IMR-90 (cell line): ENCODE data around the gene DPH6. TPM values are rescaled to one million over a fixed set of nuclear protein-coding genes. Genes with fewer than 3 reads are reported as not detected.

Experiments
- ATAC-seq: fragments of 200-7000 bp; cut with Tn5 transposase; 2 replicates; pipeline ENCODE4 v1.9.1; 2020; ENCODE audit warnings: low read depth, mild to moderate bottlenecking, moderate library complexity
- BruUV-seq: library from RNA; stranded (reverse); fragments of 400-500 nt; replicated peaks from 2 replicates; lab custom pipeline; 2021; lab: Mats Ljungman, UMichigan
- CTCF ChIA-PET: fragments of 300-600 bp; formaldehyde crosslinking; extraction: SDS; loops from one replicate; lab custom pipeline; 2021; ENCODE audit warnings: antibody characterized with exemption; lab: Yijun Ruan, JAX
- POLR2A ChIA-PET: fragments of 300-600 bp; sonication (Branson Sonifier 250); formaldehyde crosslinking; loops from one replicate; lab custom pipeline; 2022; ENCODE audit warnings: antibody characterized with exemption; ENCODE audit not compliant: unreplicated experiment; lab: Charles Lee
- DNase-seq: peaks from one replicate; pipeline ENCODE4 v3.0.0; 2013
- H2AFZ ChIP-seq: replicated peaks from 2 replicates; pipeline ENCODE3; 2013; ENCODE audit warnings: low read length, mild to moderate bottlenecking; ENCODE audit not compliant: poor library complexity
- H2AK5ac ChIP-seq: 2 replicates; pipeline ENCODE4 v1.6.1; 2013; ENCODE audit warnings: low read depth, low read length, inconsistent platforms
- H2AK9ac ChIP-seq: replicated peaks from 2 replicates; pipeline ENCODE3; 2013; ENCODE audit warnings: mild to moderate bottlenecking, low read depth, low read length, moderate library complexity; ENCODE audit not compliant: poor library complexity
- H2BK120ac ChIP-seq: 2 replicates; pipeline ENCODE4 v1.6.1; 2013; ENCODE audit warnings: low read depth, low read length, inconsistent platforms
- H2BK15ac ChIP-seq: 3 replicates; pipeline ENCODE4 v1.6.1; 2013; ENCODE audit warnings: low read depth, low read length, inconsistent platforms
- H2BK20ac ChIP-seq: 2 replicates; pipeline ENCODE4 v1.6.1; 2013; ENCODE audit warnings: low read depth, mild to moderate bottlenecking, inconsistent platforms, low read length, moderate library complexity
- H2BK5ac ChIP-seq: 2 replicates; pipeline ENCODE4 v1.6.1; 2013; ENCODE audit warnings: mild to moderate bottlenecking, low read depth, low read length, inconsistent platforms; ENCODE audit not compliant: poor library complexity, severe bottlenecking
- H3K14ac ChIP-seq: replicated peaks from 2 replicates; pipeline ENCODE4 v1.6.1; 2013; ENCODE audit warnings: low read depth, low read length, inconsistent platforms
- H3K18ac ChIP-seq: 2 replicates; pipeline ENCODE4 v1.6.1; 2013; ENCODE audit warnings: low read depth, low read length, control low read depth
- H3K23ac ChIP-seq: 2 replicates; pipeline ENCODE4 v1.6.1; 2013; ENCODE audit warnings: low read depth, low read length, inconsistent platforms
- H3K27ac ChIP-seq: 2 replicates; pipeline ENCODE4 v1.5.1; 2013; ENCODE audit warnings: mild to moderate bottlenecking, control low read depth, low read length; ENCODE audit not compliant: insufficient read depth
- H3K27me3 ChIP-seq: 2 replicates; pipeline ENCODE4 v1.6.1; 2013; ENCODE audit warnings: low read length; ENCODE audit not compliant: control insufficient read depth, insufficient read depth
- H3K36me3 ChIP-seq: 2 replicates; pipeline ENCODE4 v1.6.1; 2013; ENCODE audit warnings: low read length, mixed read lengths; ENCODE audit not compliant: control insufficient read depth, insufficient read depth
- H3K4ac ChIP-seq: 2 replicates; pipeline ENCODE4 v1.6.1; 2013; ENCODE audit warnings: low read depth, low read length, inconsistent platforms
- H3K4me1 ChIP-seq: 2 replicates; pipeline ENCODE4 v1.6.1; 2013; ENCODE audit warnings: low read length, mixed read lengths; ENCODE audit not compliant: control insufficient read depth, insufficient read depth
- H3K4me2 ChIP-seq: 2 replicates; pipeline ENCODE4 v1.6.1; 2013; ENCODE audit warnings: low read depth, mild to moderate bottlenecking, control low read depth, low read length, moderate library complexity
- H3K4me3 ChIP-seq: 2 replicates; pipeline ENCODE4 v1.5.1; 2013; ENCODE audit warnings: low read depth, mild to moderate bottlenecking, control low read depth, low read length, moderate library complexity; ENCODE audit not compliant: insufficient read depth
- H3K56ac ChIP-seq: 2 replicates; pipeline ENCODE4 v1.6.1; 2013; ENCODE audit warnings: low read length, inconsistent platforms; ENCODE audit not compliant: insufficient read depth; ENCODE audit errors: extremely low read depth
- H3K79me1 ChIP-seq, 2 experiments: 2 replicates each; pipeline ENCODE4 v1.6.1; 2013; ENCODE audit warnings: low read length in 2 of 2, inconsistent platforms in 1 of 2, low read depth in 1 of 2
- H3K9ac ChIP-seq: 2 replicates; pipeline ENCODE4 v1.6.1; 2013; ENCODE audit warnings: low read depth, low read length, control low read depth
- H3K9me1 ChIP-seq: 2 replicates; pipeline ENCODE4 v1.6.1; 2013; ENCODE audit warnings: low read length, inconsistent platforms; ENCODE audit not compliant: insufficient read depth
- H3K9me3 ChIP-seq: 2 replicates; pipeline ENCODE4 v1.6.1; 2013; ENCODE audit warnings: low read length; ENCODE audit not compliant: control insufficient read depth, insufficient read depth
- H4K20me1 ChIP-seq: 2 replicates; pipeline ENCODE4 v1.6.1; 2013; ENCODE audit warnings: low read length, inconsistent platforms; ENCODE audit not compliant: insufficient read depth
- H4K5ac ChIP-seq: 2 replicates; pipeline ENCODE4 v1.6.1; 2013; ENCODE audit warnings: mild to moderate bottlenecking, low read depth, low read length, control low read depth
- H4K8ac ChIP-seq, 2 experiments: 2 replicates each; pipeline ENCODE4 v1.6.1; 2013; ENCODE audit warnings: low read depth in 2 of 2, low read length in 2 of 2, control low read depth in 1 of 2, inconsistent platforms in 1 of 2
- H4K91ac ChIP-seq: 2 replicates; pipeline ENCODE4 v1.6.1; 2013; ENCODE audit warnings: low read depth, low read length, inconsistent platforms; ENCODE audit not compliant: insufficient read depth
- MXI1 ChIP-seq: IDR thresholded peaks from 2 replicates; pipeline ENCODE4 v1.6.1; 2012; ENCODE audit warnings: low read depth, mild to moderate bottlenecking, low read length, moderate library complexity, borderline replicate concordance
- NFE2L2 ChIP-seq: fragments of 150-350 bp; IDR thresholded peaks from 2 replicates; pipeline ENCODE4 v1.6.1; 2016; ENCODE audit warnings: low read depth, mild to moderate bottlenecking, low read length
- RCOR1 ChIP-seq: IDR thresholded peaks from 2 replicates; pipeline ENCODE4 v1.6.1; 2012; ENCODE audit warnings: mild to moderate bottlenecking, low read length, improper control_type of control experiment; ENCODE audit not compliant: insufficient replicate concordance
- dilution Hi-C: fragments of 300-500 bp; cut with HindIII; formaldehyde crosslinking; loops from one replicate; pipeline ENCODE4 v1.14.3; 2018; ENCODE audit warnings: low sequenced_read_pairs; ENCODE audit not compliant: unreplicated experiment
- in situ Hi-C: fragments of 300-500 bp; cut with MboI; formaldehyde crosslinking; loops from 3 replicates; pipeline ENCODE4 v1.14.3; 2019; ENCODE audit warnings: low sequenced_read_pairs, inconsistent platforms, mixed read lengths
- intact Hi-C: fragments of 100-400 bp; cut with micrococcal nuclease; formaldehyde crosslinking; loops from 2 replicates; pipeline ENCODE4 v1.10.0; 2022
- polyA plus RNA-seq, 3 experiments: library from polyadenylated mRNA; depleted of rRNA; stranded (reverse); fragments of >200 nt; gene quantifications; 2 replicates each; pipeline ENCODE4 v1.2.3, GENCODE V29; 2012; ENCODE audit warnings: low replicate concordance in 1 of 3
- total RNA-seq: library from RNA; depleted of rRNA; stranded (reverse); fragments of >200 nt; gene quantifications from 2 replicates; pipeline ENCODE4 v1.2.3, GENCODE V29; 2012

Gene DPH6
- total and polyA plus RNA-seq, 2 of the 4 experiments (the other 2 are of a cell fraction) = 6.1 to 8.1 TPM

- Histone ChIP-seq H2AK5ac (no peak overlapping the region), H3K9me3 (no peaks in the 10 kb centered on the region), H3K4me3 (no peak overlapping the region), H2BK15ac (no peak overlapping the region), H3K27ac (no peak overlapping the region), H2AFZ (no peak overlapping the region), H3K36me3 (no peaks in the 10 kb centered on the region), H4K5ac (no peak overlapping the region), H2BK20ac (no peak overlapping the region), H3K14ac (no peak overlapping the region), H3K4ac (no peak overlapping the region), H3K9me1 (no peaks in the 10 kb centered on the region), H4K91ac (no peak overlapping the region), H3K4me2 (no peak overlapping the region), H3K9ac (no peak overlapping the region), H3K23ac (no peak overlapping the region), H3K4me1 (no peaks in the 10 kb centered on the region), H3K56ac (no peak overlapping the region), H2BK120ac (no peak overlapping the region), H2BK5ac (no peak overlapping the region), H3K18ac (no peak overlapping the region), H3K27me3 (no peaks in the 10 kb centered on the region), H4K20me1 (no peaks in the 10 kb centered on the region), H4K8ac (no peak overlapping the region), H3K79me1 (no peaks in the 10 kb centered on the region; a peak in 1 of 4 replicates), H2AK9ac (no peak overlapping the region)
- POLR2A ChIA-PET = no interaction called here
- CTCF ChIA-PET = no interaction called here
- intact Hi-C loops = no loop called here
- TF ChIP-seq RCOR1 (no peak), NFE2L2 (no peak), MXI1 (no peak)
- BruUV-seq = no TSS peak
- no peak for ATAC-seq
- dilution Hi-C loops = no loop called here
- DNase-seq = no peak
- in situ Hi-C loops = no loop called here
These were observed 74.9 kb downstream of the DPH6 start for GRCh38 chr15:35471024-35471423.
